Measurements from ENCODE around the gene CRIP1.

The CRIP1 gene

GRCh38 chr14:105486163-105486973, at the start of gene CRIP1:
CRIP1 (plus strand) TSS chr14:105486886; CDS start chr14:105487260, 374 bp downstream.
- Histone ChIP-seq H3K4me1 (ENCODE audit: insufficient read depth, insufficient read length) (peaks cover 34% of the 10 kb centered on the region), H3K27me3 (ENCODE audit: insufficient read depth, insufficient read length) (peaks cover 20% of the 10 kb centered on the region)

GRCh38 chr14:105436891-105437722, 49.6 kb upstream of the CRIP1 start:
- no peak overlapping the region for H3K4me3 ChIP-seq (ENCODE audit: insufficient read length, low read depth)
- TF ChIP-seq SUZ12 (IDR thresholded peaks at IDR 0.05; ENCODE audit: extremely low read depth, insufficient read depth, insufficient read length) (no peak), ZNF274 (IDR thresholded peaks at IDR 0.05; ENCODE audit: low read depth, low read length) (no peak), YY1 (IDR thresholded peaks at IDR 0.05; ENCODE audit: insufficient read depth, insufficient read length) (no peak)
- H3K9ac ChIP-seq (ENCODE audit: insufficient read length, low read depth) = no peak overlapping the region
- peaks cover 58% of the 10 kb centered on the region for H3K36me3 ChIP-seq (ENCODE audit: insufficient read depth, insufficient read length, low read length)
- H3K9me3 ChIP-seq (ENCODE audit: insufficient read depth, low read length) = no peaks in the 10 kb centered on the region
- no peak for DNase-seq (ENCODE audit: low read depth, low spot score)
- no peaks in the 10 kb centered on the region for H3K27me3 ChIP-seq (ENCODE audit: insufficient read depth, insufficient read length)
- no peaks in the 10 kb centered on the region for H3K4me1 ChIP-seq (ENCODE audit: insufficient read depth, insufficient read length)

More at GRCh38 chr14:105486163-105486973, at the start of gene CRIP1:
- TF ChIP-seq ZNF274 (IDR thresholded peaks at IDR 0.05; ENCODE audit: low read depth, low read length) = no peak
- DNase-seq (ENCODE audit: low read depth, low spot score) = no peak
- H3K4me3 ChIP-seq (ENCODE audit: insufficient read length, low read depth) = peak within 1 kb of the TSS; percentile 54
- H3K36me3 ChIP-seq (ENCODE audit: insufficient read depth, insufficient read length, low read length) = peaks cover 5% of the 10 kb centered on the region
- H3K9me3 ChIP-seq (ENCODE audit: insufficient read depth, low read length) = no peaks in the 10 kb centered on the region
- H3K9ac ChIP-seq (ENCODE audit: insufficient read length, low read depth) = peak within 1 kb of the TSS; percentile 85

- H3K4me3 ChIP-seq (ENCODE audit: insufficient read length, low read depth) = no peak overlapping the region
- no peaks in the 10 kb centered on the region for H3K9me3 ChIP-seq (ENCODE audit: insufficient read depth, low read length)
- H3K27me3 ChIP-seq (ENCODE audit: insufficient read depth, insufficient read length) = no peaks in the 10 kb centered on the region
- peaks cover 64% of the 10 kb centered on the region for H3K36me3 ChIP-seq (ENCODE audit: insufficient read depth, insufficient read length, low read length)
- DNase-seq (ENCODE audit: low read depth, low spot score) = no peak
- H3K4me1 ChIP-seq (ENCODE audit: insufficient read depth, insufficient read length) = no peaks in the 10 kb centered on the region
- TF ChIP-seq SUZ12 (IDR thresholded peaks at IDR 0.05; ENCODE audit: extremely low read depth, insufficient read depth, insufficient read length) = no peak
- no peak for TF ChIP-seq ZNF274 (IDR thresholded peaks at IDR 0.05; ENCODE audit: low read depth, low read length)
- TF ChIP-seq YY1 (IDR thresholded peaks at IDR 0.05; ENCODE audit: insufficient read depth, insufficient read length) = no peak
- H3K9ac ChIP-seq (ENCODE audit: insufficient read length, low read depth) = no peak overlapping the region
These were observed 48.8 kb upstream of the CRIP1 start for GRCh38 chr14:105437723-105438500.

- TF ChIP-seq SUZ12 (IDR thresholded peaks at IDR 0.05; ENCODE audit: extremely low read depth, insufficient read depth, insufficient read length) = no peak
- TF ChIP-seq YY1 (IDR thresholded peaks at IDR 0.05; ENCODE audit: insufficient read depth, insufficient read length) = no peak
- TF ChIP-seq ZNF274 (IDR thresholded peaks at IDR 0.05; ENCODE audit: low read depth, low read length) = no peak
- H3K4me3 ChIP-seq (ENCODE audit: insufficient read length, low read depth) = no peak overlapping the region
- no peaks in the 10 kb centered on the region for H3K4me1 ChIP-seq (ENCODE audit: insufficient read depth, insufficient read length)
- peaks cover 70% of the 10 kb centered on the region for H3K36me3 ChIP-seq (ENCODE audit: insufficient read depth, insufficient read length, low read length)
- no peak for DNase-seq (ENCODE audit: low read depth, low spot score)
- no peaks in the 10 kb centered on the region for H3K9me3 ChIP-seq (ENCODE audit: insufficient read depth, low read length)
- no peaks in the 10 kb centered on the region for H3K27me3 ChIP-seq (ENCODE audit: insufficient read depth, insufficient read length)
- no peak overlapping the region for H3K9ac ChIP-seq (ENCODE audit: insufficient read length, low read depth)
These were observed 47.5 kb upstream of the CRIP1 start for GRCh38 chr14:105439179-105439578.

GRCh38 chr14:105439710-105440553, 46.8 kb upstream of the CRIP1 start:
- Histone ChIP-seq H3K4me3 (ENCODE audit: insufficient read length, low read depth) (no peak overlapping the region), H3K27me3 (ENCODE audit: insufficient read depth, insufficient read length) (no peaks in the 10 kb centered on the region), H3K9ac (ENCODE audit: insufficient read length, low read depth) (no peak overlapping the region), H3K4me1 (ENCODE audit: insufficient read depth, insufficient read length) (no peaks in the 10 kb centered on the region), H3K36me3 (ENCODE audit: insufficient read depth, insufficient read length, low read length) (peaks cover 72% of the 10 kb centered on the region), H3K9me3 (ENCODE audit: insufficient read depth, low read length) (no peaks in the 10 kb centered on the region)
- TF ChIP-seq YY1 (IDR thresholded peaks at IDR 0.05; ENCODE audit: insufficient read depth, insufficient read length) = no peak
- TF ChIP-seq SUZ12 (IDR thresholded peaks at IDR 0.05; ENCODE audit: extremely low read depth, insufficient read depth, insufficient read length) = no peak
- no peak for TF ChIP-seq ZNF274 (IDR thresholded peaks at IDR 0.05; ENCODE audit: low read depth, low read length)
- no peak for DNase-seq (ENCODE audit: low read depth, low spot score)

- Histone ChIP-seq H3K9ac (ENCODE audit: insufficient read length, low read depth) (no peak overlapping the region), H3K9me3 (ENCODE audit: insufficient read depth, low read length) (no peaks in the 10 kb centered on the region), H3K4me1 (ENCODE audit: insufficient read depth, insufficient read length) (no peaks in the 10 kb centered on the region), H3K36me3 (ENCODE audit: insufficient read depth, insufficient read length, low read length) (peaks cover 76% of the 10 kb centered on the region), H3K4me3 (ENCODE audit: insufficient read length, low read depth) (no peak overlapping the region), H3K27me3 (ENCODE audit: insufficient read depth, insufficient read length) (no peaks in the 10 kb centered on the region)
- TF ChIP-seq ZNF274 (IDR thresholded peaks at IDR 0.05; ENCODE audit: low read depth, low read length) (no peak), SUZ12 (IDR thresholded peaks at IDR 0.05; ENCODE audit: extremely low read depth, insufficient read depth, insufficient read length) (no peak), YY1 (IDR thresholded peaks at IDR 0.05; ENCODE audit: insufficient read depth, insufficient read length) (no peak)
- DNase-seq (ENCODE audit: low read depth, low spot score) = no peak
These were observed 46.2 kb upstream of the CRIP1 start for GRCh38 chr14:105440554-105440900.

All from NT2/D1 (cell line).